RWPE1 (cell line): ENCODE measurements around the gene KLK10.

Experiments
- CTCF ChIA-PET: fragments of 350-600 bp; sonication (Branson Sonifier 250); formaldehyde crosslinking; extraction: SDS; loops from one replicate; lab custom pipeline; 2021; lab: Yijun Ruan, JAX
- POLR2A ChIA-PET: fragments of 400-600 bp; formaldehyde crosslinking; extraction: SDS; loops from one replicate; lab custom pipeline; 2020; ENCODE audit warnings: antibody characterized with exemption; ENCODE audit not compliant: low non-redundant PET; lab: Yijun Ruan, JAX
- DNase-seq: peaks from one replicate; pipeline ENCODE4 v3.0.0; 2012; ENCODE audit warnings: low spot score
- H3K27ac ChIP-seq: fragments of 450-650 bp; 2 replicates; pipeline ENCODE4 v1.5.1; 2017
- CTCF ChIP-seq: fragments of 450-650 bp; conservative IDR thresholded peaks from 2 replicates; pipeline ENCODE4 v1.5.1; 2017; ENCODE audit warnings: low read depth, mild to moderate bottlenecking

KLK10 gene

DNA sequence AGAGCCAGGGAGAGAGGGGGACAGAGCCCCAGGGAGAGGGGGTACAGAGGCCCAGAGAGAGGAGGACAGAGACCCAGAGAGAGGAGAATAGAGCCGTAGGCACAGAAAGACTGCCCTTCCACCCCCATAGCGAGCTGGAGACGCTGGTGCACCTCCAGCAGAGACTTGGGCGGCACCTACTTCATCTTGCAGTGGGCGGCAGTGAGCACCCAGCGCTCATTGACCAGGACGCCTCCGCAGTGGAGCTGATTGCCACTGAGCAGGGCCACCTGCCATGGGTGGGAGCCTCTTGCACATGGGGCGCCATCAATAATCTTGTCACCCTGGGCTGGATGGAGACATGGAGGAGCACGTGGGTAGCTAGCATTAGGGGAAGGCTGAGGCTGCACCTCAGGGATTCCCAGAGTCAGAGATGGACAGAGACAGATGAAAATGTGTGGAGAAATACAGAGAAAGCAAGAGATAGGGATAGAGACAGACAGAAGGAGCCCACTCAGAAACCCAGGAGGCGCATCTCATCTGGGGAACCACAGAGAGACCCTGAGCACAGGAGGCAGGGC, 37.8 kb downstream of the KLK10 start:
- ChIA-PET CTCF (no interaction called here), POLR2A (interaction anchor here (0.6 kb wide), 1 partner anchor 106 kb away, joined by 4 read pairs; no protein-coding TSS in a partner anchor)
- TF ChIP-seq CTCF, result no peak
- DNase-seq, result no peak
- no peak overlapping the region for H3K27ac ChIP-seq

- POLR2A ChIA-PET, result no interaction called here
Measured at GRCh38 chr19:50980208-50980607, 39.3 kb downstream of the KLK10 start.

DNA sequence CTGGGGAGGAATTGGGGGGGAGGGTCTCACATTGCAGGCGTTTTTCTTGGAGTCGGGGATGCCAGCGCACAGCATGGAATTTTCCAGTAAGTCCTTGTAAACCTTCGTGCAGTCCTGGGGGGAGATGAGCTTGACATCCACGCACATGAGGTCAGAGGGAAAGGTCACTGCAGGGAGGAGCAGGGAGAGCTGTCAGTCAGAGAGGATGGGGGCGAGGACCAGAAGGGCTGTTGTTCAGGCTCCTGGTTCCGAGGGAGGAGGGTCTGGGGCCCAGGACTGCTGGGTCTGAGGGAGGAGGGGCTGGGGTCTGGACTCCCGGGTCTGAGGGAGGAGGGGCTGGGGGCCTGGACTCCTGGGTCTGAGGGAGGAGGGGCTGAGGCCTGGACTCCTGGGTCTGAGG, 39.8 kb downstream of the KLK10 start:
- DNase-seq, result no peak
- no peak for TF ChIP-seq CTCF
- H3K27ac ChIP-seq, result no peak overlapping the region
- ChIA-PET POLR2A (no interaction called here), CTCF (no interaction called here)

More at GRCh38 chr19:50980208-50980607, 39.3 kb downstream of the KLK10 start:
- CTCF ChIA-PET, result no interaction called here
- H3K27ac ChIP-seq, result no peak overlapping the region
- TF ChIP-seq CTCF, result no peak
- no peak for DNase-seq

DNA sequence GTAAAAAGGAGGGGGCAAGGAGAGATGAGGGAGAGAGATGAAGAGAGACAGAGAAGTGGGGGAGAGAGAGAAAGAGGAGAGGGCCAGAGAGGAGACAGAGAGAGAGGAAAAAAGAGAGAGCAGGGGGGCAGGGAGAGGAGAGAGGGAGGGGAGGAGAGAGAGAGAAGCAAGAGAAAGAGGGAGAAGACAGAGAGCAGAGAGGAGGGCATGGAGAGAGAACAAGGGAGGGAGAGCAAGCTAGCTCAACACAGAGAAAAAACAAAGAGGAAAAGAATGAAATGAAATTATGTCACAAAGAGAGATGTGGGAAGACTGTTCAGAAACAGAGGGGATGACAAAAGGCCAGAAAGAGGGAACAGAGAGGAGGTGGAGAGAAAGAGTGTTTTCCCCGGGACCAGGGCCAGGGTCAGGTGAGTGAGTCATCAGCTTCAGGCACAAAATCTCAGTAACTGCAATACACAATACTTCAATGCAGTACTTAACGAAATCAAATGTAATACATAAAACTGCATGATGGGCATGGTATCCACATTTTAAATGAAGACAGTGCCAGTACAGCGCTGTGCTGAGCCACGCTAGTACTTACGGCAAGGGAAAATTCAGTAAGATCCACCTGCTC, 40.6 kb downstream of the KLK10 start:
- no peak for TF ChIP-seq CTCF
- DNase-seq, result peak; percentile 54
- CTCF ChIA-PET, result interaction anchor here (0.6 kb wide), 1 partner anchor 49 kb away, joined by 3 read pairs; no protein-coding TSS in a partner anchor
- no peak overlapping the region for H3K27ac ChIP-seq
- POLR2A ChIA-PET, result no interaction called here

DNA sequence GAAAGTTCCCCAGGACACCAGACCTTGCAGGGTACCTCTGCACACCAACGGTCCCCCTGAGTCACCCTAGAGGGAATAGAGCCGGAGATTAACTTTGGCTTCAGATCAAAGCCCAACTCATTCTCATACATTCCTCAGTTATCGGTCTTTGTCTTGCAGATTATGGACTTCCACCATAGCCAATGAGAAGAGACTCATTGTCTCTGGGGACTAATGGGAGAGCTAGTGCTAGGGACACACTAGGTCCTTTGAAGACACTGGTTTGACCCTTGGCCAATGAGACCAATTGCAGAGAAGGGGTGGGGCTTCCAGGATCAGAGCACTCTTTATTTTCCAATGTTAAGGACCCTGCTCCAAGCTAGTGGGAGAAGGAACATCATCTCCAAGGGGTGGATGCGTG, 41.9 kb downstream of the KLK10 start:
- DNase-seq, result no peak
- ChIA-PET CTCF (no interaction called here), POLR2A (no interaction called here)
- no peak for TF ChIP-seq CTCF
- H3K27ac ChIP-seq, result no peak overlapping the region

DNA sequence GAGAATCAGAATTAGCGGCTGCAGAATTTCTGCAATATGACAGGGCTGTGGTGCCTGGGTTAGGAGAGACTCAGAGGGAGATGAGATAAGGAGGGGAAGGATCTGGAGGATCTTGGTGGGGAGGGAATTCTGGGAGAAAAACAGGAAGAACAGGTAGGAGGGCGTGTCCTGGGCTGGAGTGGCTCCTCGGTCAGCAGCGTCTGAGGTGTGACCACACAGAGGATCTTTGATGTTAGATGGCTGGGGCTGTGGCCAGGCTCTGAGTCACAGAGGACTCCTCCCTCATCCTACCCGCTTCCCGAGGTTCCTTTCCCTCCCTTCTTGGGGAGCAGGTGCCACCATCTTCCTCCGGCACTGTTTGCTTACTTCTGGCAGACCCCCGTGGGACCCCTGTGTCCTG, 43.7 kb downstream of the KLK10 start:
- DNase-seq, result peak; percentile 85
- POLR2A ChIA-PET, result no interaction called here
- no peak overlapping the region for H3K27ac ChIP-seq
- TF ChIP-seq CTCF, result no peak
- CTCF ChIA-PET, result no interaction called here
